Panc1 (cell line): ENCODE measurements around the gene SRRM3.

Source experiments
- CTCF ChIP-seq: fragments of 450-650 bp; IDR thresholded peaks from 2 replicates; pipeline ENCODE4 v1.5.1; 2017; ENCODE audit warnings: mild to moderate bottlenecking
- POLR2AphosphoS5 ChIP-seq: IDR thresholded peaks from 2 replicates; pipeline ENCODE4 v1.6.1; 2012; ENCODE audit warnings: mild to moderate bottlenecking, low read depth, low read length, moderate library complexity
- SIN3A ChIP-seq: IDR thresholded peaks from 2 replicates; pipeline ENCODE4 v1.6.1; 2012; ENCODE audit warnings: low read depth, mild to moderate bottlenecking, low read length, moderate library complexity, borderline replicate concordance; ENCODE audit not compliant: insufficient read depth

- TF ChIP-seq CTCF (no peak), SIN3A (no peak), POLR2AphosphoS5 (no peak)
Measured at GRCh38 chr7:76303202-76304147, 101.8 kb downstream of the SRRM3 start.
